ENCODE results near the gene CXCL8.

Gene CXCL8

DNA sequence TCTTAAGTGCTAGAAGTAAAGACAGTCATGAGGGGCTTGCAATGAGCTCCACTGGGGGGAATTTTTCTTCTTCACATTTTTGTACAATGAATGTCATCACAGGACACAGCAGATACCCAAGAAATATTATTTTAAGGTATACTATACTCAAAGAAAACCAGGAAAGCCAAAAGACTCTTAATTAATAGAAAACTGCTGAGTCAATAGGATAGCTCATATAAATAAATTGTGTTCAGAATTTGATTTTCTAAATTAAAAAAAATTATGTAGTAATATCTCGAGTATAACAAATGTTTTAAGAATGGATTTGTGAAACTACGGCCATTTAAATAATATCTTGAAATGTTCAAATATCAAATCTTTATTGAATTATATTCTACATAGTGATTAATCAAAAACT, 25.7 kb upstream of the CXCL8 start:
- no peak for DNase-seq (ENCODE audit: low read depth)
- no peak for TF ChIP-seq CTCF (IDR thresholded peaks at IDR 0.05; ENCODE audit: insufficient read depth, low read depth, low read length, missing control alignments)
- no peak overlapping the region for H3K4me3 ChIP-seq (ENCODE audit: low read length)

GRCh38 chr4:73715659-73716058, 24.7 kb upstream of the CXCL8 start:
- TF ChIP-seq CTCF (IDR thresholded peaks at IDR 0.05; ENCODE audit: insufficient read depth, low read depth, low read length, missing control alignments), result no peak
- no peak overlapping the region for H3K4me3 ChIP-seq (ENCODE audit: low read length)
- no peak for DNase-seq (ENCODE audit: low read depth)

DNA sequence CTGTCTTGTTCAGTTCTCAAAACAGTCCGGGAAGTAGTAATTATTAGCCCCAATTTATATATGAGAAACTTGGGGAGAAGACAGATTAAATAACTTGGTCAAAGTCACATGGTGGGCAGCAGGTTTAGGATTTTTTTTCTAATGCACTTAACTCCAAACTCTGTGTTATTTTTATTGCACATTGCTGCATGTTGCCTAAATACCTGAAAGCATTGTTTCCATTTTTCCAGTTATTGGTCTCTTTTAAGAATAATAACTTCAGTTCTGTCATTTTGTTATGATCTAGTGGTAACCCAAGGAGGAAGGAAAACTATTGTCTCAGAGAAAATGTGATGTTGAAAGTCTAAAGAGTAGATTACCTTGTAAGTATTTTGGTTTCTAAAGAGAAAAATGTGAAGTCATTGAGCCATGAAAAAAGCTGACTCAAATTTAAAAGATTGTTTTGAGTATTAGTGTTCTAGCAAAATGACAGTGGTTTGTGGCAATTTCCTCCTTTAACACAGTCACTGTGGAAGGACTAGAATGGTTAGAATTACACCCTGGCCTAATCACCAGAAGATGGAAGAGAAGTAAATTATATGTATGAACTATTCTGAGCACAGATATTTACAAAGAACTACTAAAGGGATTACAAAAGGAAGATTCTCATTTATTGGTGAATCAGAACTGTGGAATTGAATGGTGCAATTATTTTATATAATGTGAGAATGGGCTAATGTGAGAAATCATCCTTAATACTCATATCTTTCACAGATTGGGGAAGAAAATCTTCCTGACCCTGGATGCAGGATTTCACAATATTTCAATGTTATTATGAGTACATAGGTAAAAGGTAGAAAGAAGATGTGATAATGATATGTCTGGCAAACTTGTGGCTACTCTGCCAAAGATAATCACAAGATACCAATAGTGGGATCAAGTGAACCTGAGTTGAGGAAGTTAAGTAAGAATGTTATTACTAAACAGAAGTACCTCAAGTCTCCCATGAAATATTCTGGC, 21.7 kb upstream of the CXCL8 start:
- DNase-seq (ENCODE audit: low read depth), result peak; percentile 66
- no peak for TF ChIP-seq CTCF (IDR thresholded peaks at IDR 0.05; ENCODE audit: insufficient read depth, low read depth, low read length, missing control alignments)
- no peak overlapping the region for H3K4me3 ChIP-seq (ENCODE audit: low read length)

GRCh38 chr4:73721435-73721834, 18.9 kb upstream of the CXCL8 start:
- H3K4me3 ChIP-seq (ENCODE audit: low read length), result no peak overlapping the region
- TF ChIP-seq CTCF (IDR thresholded peaks at IDR 0.05; ENCODE audit: insufficient read depth, low read depth, low read length, missing control alignments), result no peak
- peak; percentile 82 for DNase-seq (ENCODE audit: low read depth)

DNA sequence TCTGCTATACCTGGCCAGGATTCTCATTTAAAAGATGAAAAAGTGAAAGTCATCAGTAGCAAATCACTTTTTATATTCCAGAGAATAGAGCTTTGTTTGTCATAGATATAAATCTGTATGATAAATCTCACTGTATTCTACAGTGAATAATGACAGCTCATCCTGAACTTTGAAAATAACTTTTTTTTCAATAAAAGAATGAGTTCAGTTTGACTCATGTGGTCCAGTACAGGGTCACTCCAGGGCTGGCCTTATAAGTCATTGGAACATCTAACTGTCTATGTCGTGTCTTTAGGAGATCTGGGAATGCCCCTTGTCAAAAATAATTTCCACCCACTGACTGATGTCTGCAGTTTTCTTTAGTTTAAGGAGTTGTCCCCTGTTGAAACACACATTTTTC, 18.5 kb upstream of the CXCL8 start:
- DNase-seq (ENCODE audit: low read depth), result no peak
- TF ChIP-seq CTCF (IDR thresholded peaks at IDR 0.05; ENCODE audit: insufficient read depth, low read depth, low read length, missing control alignments), result no peak
- no peak overlapping the region for H3K4me3 ChIP-seq (ENCODE audit: low read length)

GRCh38 chr4:73723023-73723422, 17.3 kb upstream of the CXCL8 start:
- no peak for TF ChIP-seq CTCF (IDR thresholded peaks at IDR 0.05; ENCODE audit: insufficient read depth, low read depth, low read length, missing control alignments)
- DNase-seq (ENCODE audit: low read depth), result peak; percentile 74

More at GRCh38 chr4:73723023-73723422, 17.3 kb upstream of the CXCL8 start:
- H3K4me3 ChIP-seq (ENCODE audit: low read length), result no peak overlapping the region
